Esophagus squamous epithelium (tissue), 4 donors: ENCODE data around the gene ADGRB3.

Experiments
- POLR2A ChIP-seq, 4 donors: fragments of 450-650 bp; IDR thresholded peaks; one replicate each; pipeline ENCODE4 v1.6.1; 2017; ENCODE audit warnings: antibody characterized with exemption in 4 of 4, mild to moderate bottlenecking in 4 of 4, moderate library complexity in 3 of 4
- TF ChIP-seq, protein P1 (sequence below), 6 experiments: fragments of 450-650 bp in 4 of 6; fragments of 200-600 bp in 2 of 6; sonication (generic) in 2 of 6; IDR thresholded peaks; one replicate each; pipeline ENCODE4 v1.5.1; 2016 to 2019; ENCODE audit warnings: antibody characterized with exemption in 6 of 6, mild to moderate bottlenecking in 4 of 6, moderate library complexity in 4 of 6

DNA sequence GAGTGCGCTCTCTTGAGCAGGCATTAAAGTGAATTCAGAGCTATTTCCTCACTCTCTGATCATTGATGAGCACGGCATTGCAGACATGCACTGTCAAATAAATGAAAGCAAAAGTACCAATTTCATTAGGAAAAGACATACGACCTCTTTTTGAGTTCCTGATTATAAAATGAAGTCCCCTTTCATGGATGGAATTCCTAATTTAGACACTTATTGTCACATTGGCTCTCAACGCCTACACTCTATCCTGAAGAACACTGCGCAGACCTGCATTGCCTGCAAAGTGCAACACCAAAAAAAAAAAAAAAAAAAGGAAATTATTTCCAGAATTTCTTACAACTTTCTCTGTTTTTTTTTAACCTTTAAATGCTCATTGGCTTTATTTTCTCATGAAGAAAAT is 1.6 kb downstream of the ADGRB3 start:
- TF ChIP-seq, protein P1, sequence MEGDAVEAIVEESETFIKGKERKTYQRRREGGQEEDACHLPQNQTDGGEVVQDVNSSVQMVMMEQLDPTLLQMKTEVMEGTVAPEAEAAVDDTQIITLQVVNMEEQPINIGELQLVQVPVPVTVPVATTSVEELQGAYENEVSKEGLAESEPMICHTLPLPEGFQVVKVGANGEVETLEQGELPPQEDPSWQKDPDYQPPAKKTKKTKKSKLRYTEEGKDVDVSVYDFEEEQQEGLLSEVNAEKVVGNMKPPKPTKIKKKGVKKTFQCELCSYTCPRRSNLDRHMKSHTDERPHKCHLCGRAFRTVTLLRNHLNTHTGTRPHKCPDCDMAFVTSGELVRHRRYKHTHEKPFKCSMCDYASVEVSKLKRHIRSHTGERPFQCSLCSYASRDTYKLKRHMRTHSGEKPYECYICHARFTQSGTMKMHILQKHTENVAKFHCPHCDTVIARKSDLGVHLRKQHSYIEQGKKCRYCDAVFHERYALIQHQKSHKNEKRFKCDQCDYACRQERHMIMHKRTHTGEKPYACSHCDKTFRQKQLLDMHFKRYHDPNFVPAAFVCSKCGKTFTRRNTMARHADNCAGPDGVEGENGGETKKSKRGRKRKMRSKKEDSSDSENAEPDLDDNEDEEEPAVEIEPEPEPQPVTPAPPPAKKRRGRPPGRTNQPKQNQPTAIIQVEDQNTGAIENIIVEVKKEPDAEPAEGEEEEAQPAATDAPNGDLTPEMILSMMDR (IDR thresholded peaks at IDR 0.05): no peak
- TF ChIP-seq POLR2A (IDR thresholded peaks at IDR 0.05): no peak
